K562 (cell line): ENCODE results near the gene EVC. TPM values are rescaled to one million over a fixed set of nuclear protein-coding genes. Genes with fewer than 3 reads are reported as not detected.

ENCODE experiments used
- ATAC-seq: fragments of 200-7000 bp; cut with Tn5 transposase; 3 replicates; pipeline ENCODE4 v1.9.1; 2020; ENCODE audit warnings: moderate library complexity
- BruUV-seq: library from RNA; stranded (reverse); fragments of 400-500 nt; replicated peaks from 2 replicates; lab custom pipeline; 2021; lab: Mats Ljungman, UMichigan
- CTCF ChIA-PET: fragments of 300-600 bp; formaldehyde crosslinking; extraction: SDS; loops from one replicate; lab custom pipeline; 2021; ENCODE audit warnings: low intra/inter-chr PET ratio; lab: Yijun Ruan, JAX
- POLR2A ChIA-PET: fragments of 300-600, 350-650 bp; sonication (Branson Sonifier 250); formaldehyde crosslinking; extraction: SDS; loops from one replicate; lab custom pipeline; 2021; ENCODE audit warnings: antibody characterized with exemption, inconsistent platforms; lab: Yijun Ruan, JAX
- DNase-seq, 4 experiments: peaks; one replicate each; pipeline versions ENCODE4 v3.0.0 to v3.0.0-alpha.2; 2011 to 2018; ENCODE audit warnings: low spot score in 3 of 4, mixed read lengths in 3 of 4; ENCODE audit errors: extremely low read depth in 1 of 4
- FAIRE-seq: peaks from 2 replicates; lab custom pipeline; 2011; peaks lifted over from hg19 to GRCh38; lab: Jason Lieb, UNC
- H2AFZ ChIP-seq: 2 replicates; pipeline ENCODE4 v1.6.0; 2011; ENCODE audit warnings: low read depth, low read length, control low read depth, inconsistent platforms
- H3K27ac ChIP-seq: fragments of 200-600 bp; 3 replicates; pipeline ENCODE4 v1.8.0; 2011; ENCODE audit warnings: low read depth, mild to moderate bottlenecking, control low read depth, inconsistent platforms, low read length, moderate library complexity, mixed read lengths; ENCODE audit errors: extremely low read depth
- H3K27me3 ChIP-seq, 2 experiments: fragments of 300-600 bp in 1 of 2; 2 replicates in 1 of 2; 3 replicates in 1 of 2; pipeline versions ENCODE4 v1.6.0 to v1.8.0; 2011; ENCODE audit warnings: inconsistent platforms in 2 of 2, low read length in 2 of 2, mild to moderate bottlenecking in 1 of 2, mixed read lengths in 1 of 2, moderate library complexity in 1 of 2; ENCODE audit not compliant: control insufficient read depth in 2 of 2, insufficient read depth in 2 of 2
- H3K36me3 ChIP-seq: fragments of 300-600 bp; 3 replicates; pipeline ENCODE4 v1.8.0; 2011; ENCODE audit warnings: mild to moderate bottlenecking, low read length, inconsistent platforms; ENCODE audit not compliant: control insufficient read depth, insufficient read depth
- H3K4me1 ChIP-seq, 2 experiments: fragments of 200-600 bp in 1 of 2; replicated peaks in 1 of 2; 2 replicates in 1 of 2; 3 replicates in 1 of 2; pipeline versions ENCODE4 v1.5.1 to v1.8.0; 2011; ENCODE audit warnings: inconsistent platforms in 2 of 2, low read length in 2 of 2, mild to moderate bottlenecking in 1 of 2, mixed read lengths in 1 of 2, moderate library complexity in 1 of 2; ENCODE audit not compliant: control insufficient read depth in 2 of 2, insufficient read depth in 2 of 2
- H3K4me2 ChIP-seq: 2 replicates; pipeline ENCODE4 v1.6.1; 2011; ENCODE audit warnings: low read length, control low read depth, inconsistent platforms, mixed read lengths; ENCODE audit not compliant: insufficient read depth
- H3K4me3 ChIP-seq: fragments of 200-600 bp; sonication (generic), shearing (Covaris generic); 2 replicates; pipeline ENCODE4 v1.5.1; 2016; ENCODE audit warnings: control low read depth, inconsistent platforms
- H3K79me2 ChIP-seq: fragments of 200-600 bp; 3 replicates; pipeline ENCODE4 v1.8.0; 2011; ENCODE audit warnings: low read length, inconsistent platforms; ENCODE audit not compliant: control insufficient read depth, insufficient read depth
- H3K9ac ChIP-seq, 2 experiments: 2 replicates each; pipeline versions ENCODE4 v1.6.0 to v1.6.1; 2011; ENCODE audit warnings: low read depth in 2 of 2, low read length in 2 of 2, control low read depth in 1 of 2, inconsistent platforms in 1 of 2, mild to moderate bottlenecking in 1 of 2, mixed read lengths in 1 of 2; ENCODE audit not compliant: insufficient read depth in 1 of 2
- H3K9me1 ChIP-seq: one replicate; pipeline ENCODE4 v1.6.0; 2011; ENCODE audit warnings: inconsistent platforms, mild to moderate bottlenecking, low read length, moderate library complexity; ENCODE audit not compliant: control insufficient read depth, insufficient read depth
- H3K9me3 ChIP-seq: replicated peaks from 2 replicates; pipeline ENCODE4 v1.5.1; 2011; ENCODE audit warnings: low read depth, low read length, inconsistent platforms; ENCODE audit not compliant: control insufficient read depth, insufficient read depth
- H4K20me1 ChIP-seq: replicated peaks from 2 replicates; pipeline ENCODE4 v1.6.1; 2011; ENCODE audit warnings: low read length, inconsistent platforms, mixed read lengths; ENCODE audit not compliant: control insufficient read depth, insufficient read depth
- ARID3A ChIP-seq: IDR thresholded peaks from 2 replicates; pipeline ENCODE4 v1.6.1; 2012; ENCODE audit warnings: low read depth, low read length, improper control_type of control experiment, borderline replicate concordance
- ATF6 ChIP-seq: sonication (generic); formaldehyde crosslinking; IDR thresholded peaks from 2 replicates; pipeline ENCODE4 v1.4.0; 2020; ENCODE audit warnings: mild to moderate bottlenecking, missing genetic modification reagents
- CREB1 ChIP-seq, 2 experiments: sonication (generic) in 1 of 2; formaldehyde crosslinking in 1 of 2; IDR thresholded peaks; 2 replicates each; pipeline versions ENCODE4 v1.6.1 to v1.8.0; 2012 to 2022; ENCODE audit warnings: inconsistent platforms in 1 of 2, mild to moderate bottlenecking in 1 of 2, missing genetic modification reagents in 1 of 2, moderate library complexity in 1 of 2
- EHMT2 ChIP-seq: fragments of 450-650 bp; IDR thresholded peaks from 2 replicates; pipeline ENCODE4 v1.6.1; 2018; ENCODE audit warnings: antibody characterized with exemption
- HMG20A ChIP-seq: fragments of 450-650 bp; formaldehyde crosslinking; conservative IDR thresholded peaks from 2 replicates; pipeline ENCODE4 v1.4.0; 2020; ENCODE audit warnings: mild to moderate bottlenecking, mixed read lengths
- ILK ChIP-seq: fragments of 450-650 bp; IDR thresholded peaks from 2 replicates; pipeline ENCODE4 v1.6.1; 2016; ENCODE audit warnings: missing genetic modification characterization, low read depth, mild to moderate bottlenecking, missing compliant biosample characterization, moderate library complexity, borderline replicate concordance
- KHSRP ChIP-seq: fragments of 450-650 bp; IDR thresholded peaks from 2 replicates; pipeline ENCODE4 v1.6.1; 2017
- OTX1 ChIP-seq: fragments of 450-650 bp; formaldehyde crosslinking; IDR thresholded peaks from 2 replicates; pipeline ENCODE4 v1.4.0; 2022; ENCODE audit warnings: mild to moderate bottlenecking
- POLR2G ChIP-seq: fragments of 200-400 bp; formaldehyde crosslinking; IDR thresholded peaks from 2 replicates; pipeline ENCODE4 v1.6.1; 2017; ENCODE audit warnings: low read depth, mild to moderate bottlenecking, antibody characterized with exemption, low read length, moderate library complexity
- SIN3A ChIP-seq, 2 experiments: fragments of 150-350 bp in 1 of 2; IDR thresholded peaks; 2 replicates each; pipeline ENCODE4 v1.6.1; 2011 to 2016; ENCODE audit warnings: borderline replicate concordance in 2 of 2, low read depth in 2 of 2, low read length in 2 of 2, mild to moderate bottlenecking in 2 of 2, moderate library complexity in 2 of 2; ENCODE audit not compliant: control insufficient read depth in 1 of 2
- SIRT6 ChIP-seq: IDR thresholded peaks from one replicate; pipeline ENCODE4 v1.6.1; 2012; ENCODE audit warnings: low read depth, mild to moderate bottlenecking, control low read depth, inconsistent platforms, low read length, moderate library complexity
- USF2 ChIP-seq: sonication (generic); formaldehyde crosslinking; IDR thresholded peaks from 2 replicates; pipeline ENCODE4 v1.5.0; 2020; ENCODE audit warnings: missing genetic modification reagents
- ZNF212 ChIP-seq: fragments of 450-650 bp; formaldehyde crosslinking; IDR thresholded peaks from 2 replicates; pipeline ENCODE4 v1.4.0; 2020; ENCODE audit warnings: mild to moderate bottlenecking
- ZNF253 ChIP-seq: fragments of 250-450 bp; sonication (Bioruptor Pico); conservative IDR thresholded peaks from 2 replicates; pipeline ENCODE4 v1.6.1; 2021; ENCODE audit warnings: mild to moderate bottlenecking
- ZNF3 ChIP-seq: fragments of 250-450 bp; sonication (Bioruptor Pico); IDR thresholded peaks from 2 replicates; pipeline ENCODE4 v1.5.0; 2021; ENCODE audit warnings: mild to moderate bottlenecking, moderate library complexity
- ZNF57 ChIP-seq: fragments of 450-650 bp; formaldehyde crosslinking; IDR thresholded peaks from 2 replicates; pipeline ENCODE4 v1.4.0; 2020; ENCODE audit warnings: mild to moderate bottlenecking, moderate library complexity
- ZNF699 ChIP-seq: fragments of 250-450 bp; sonication (Bioruptor Pico); IDR thresholded peaks from 2 replicates; pipeline ENCODE4 v1.8.0; 2021; ENCODE audit warnings: mild to moderate bottlenecking, moderate library complexity; ENCODE audit not compliant: insufficient replicate concordance
- WGBS: fragments of 100-300 bp; shearing (Covaris generic); methylation state at CpG from one replicate; pipeline ENCODE4 v1.1.6; 2016; ENCODE audit warnings: low coverage, mixed read lengths; ENCODE audit not compliant: insufficient coverage; ENCODE audit errors: missing lambda C conversion rate; 5-methylcytosine and 5-hydroxymethylcytosine counted together
- in situ Hi-C: fragments of 300-500 bp; cut with MboI; formaldehyde crosslinking; loops from 4 replicates; pipeline ENCODE4 v1.15.0; 2018; ENCODE audit warnings: inconsistent platforms, mixed read lengths
- intact Hi-C: fragments of 100-400 bp; cut with micrococcal nuclease; formaldehyde crosslinking; loops from 2 replicates; pipeline ENCODE4 v1.14.2; 2022
- polyA plus RNA-seq, 8 experiments: library from polyadenylated mRNA; depleted of rRNA in 4 of 8; stranded (reverse) in 5 of 8; unstranded in 3 of 8; fragments of >200 nt; fragmentation: Nextera tagmentation in 2 of 8; fragmentation: Illumina TruSeq in 1 of 8; extraction: Ambion mirVana in 2 of 8; extraction: Trizol in 1 of 8; gene quantifications; 2 replicates each; pipeline versions ENCODE4 v1.2.1 to v1.2.3, GENCODE V29; 2011 to 2014; ENCODE audit warnings: inconsistent platforms in 1 of 8, missing spikeins in 1 of 8
- total RNA-seq, 7 experiments: library from RNA; depleted of rRNA in 6 of 7; stranded (reverse); fragments of >200 nt in 6 of 7; fragmentation: Illumina TruSeq in 2 of 7; extraction: Trizol in 2 of 7; gene quantifications; 2 replicates each; pipeline versions ENCODE4 v1.2.1 to v1.2.3, GENCODE V29; 2011 to 2021; ENCODE audit warnings: low replicate concordance in 1 of 7
- TF ChIP-seq, protein P1 (sequence below): fragments of 250-450 bp; sonication (Bioruptor Pico); IDR thresholded peaks from 2 replicates; pipeline ENCODE4 v1.5.0; 2021

EVC gene
- total and polyA plus RNA-seq, 9 of the 15 experiments (the other 6 are each of a cell fraction or from before 2014, with no cell fraction given), result 0.03 to 3.2 (median 1.1) TPM

DNA sequence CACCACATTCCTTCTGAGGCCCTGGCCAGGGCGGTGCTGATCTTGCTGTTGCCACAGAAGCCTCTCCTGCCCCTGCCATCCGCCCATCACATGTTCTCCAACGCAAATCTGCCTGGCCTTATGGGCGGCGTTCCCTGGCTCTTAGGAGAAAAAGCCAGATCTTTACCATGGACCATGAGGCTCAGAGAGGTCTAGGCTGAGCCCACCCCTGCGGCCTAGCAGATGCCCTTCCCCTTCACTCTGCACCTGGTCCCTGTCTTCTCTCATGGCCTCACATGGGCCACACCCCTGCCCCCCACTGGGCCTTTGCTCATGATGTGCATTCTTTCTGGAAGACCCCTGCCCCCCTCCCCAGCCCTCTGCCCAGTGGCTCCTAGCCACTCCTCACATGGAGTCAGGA, 103.4 kb downstream of the EVC start:
- WGBS, result 3% methylated on average over 6 of the region's 6 CpGs
- in situ Hi-C loops, result loop anchor here (25.0 kb wide), 1 partner anchor 1327 kb away; no protein-coding TSS in a partner anchor
- TF ChIP-seq ZNF212 (CRISPR knock-in tag) (no peak), USF2 (CRISPR knock-in tag) (no peak), ZNF699 (CRISPR knock-in tag) (no peak), EHMT2 (no peak), ZNF253 (CRISPR knock-in tag) (no peak), KHSRP (no peak), ZNF57 (CRISPR knock-in tag) (no peak), ZNF3 (CRISPR knock-in tag) (no peak), HMG20A (CRISPR knock-in tag) (no peak), CREB1 (IDR thresholded peaks at IDR 0.05) (no peak), CREB1 (CRISPR knock-in tag; IDR thresholded peaks at IDR 0.05) (no peak), ATF6 (CRISPR knock-in tag) (no peak), OTX1 (CRISPR knock-in tag) (no peak), SIRT6 (no peak), ILK (tag) (no peak), SIN3A (IDR thresholded peaks at IDR 0.05; ENCODE audit: borderline replicate concordance in 2 of 2, control insufficient read depth in 1 of 2, low read depth in 2 of 2, low read length in 2 of 2) (no peak), ARID3A (no peak), POLR2G (no peak)
- TF ChIP-seq, protein P1, sequence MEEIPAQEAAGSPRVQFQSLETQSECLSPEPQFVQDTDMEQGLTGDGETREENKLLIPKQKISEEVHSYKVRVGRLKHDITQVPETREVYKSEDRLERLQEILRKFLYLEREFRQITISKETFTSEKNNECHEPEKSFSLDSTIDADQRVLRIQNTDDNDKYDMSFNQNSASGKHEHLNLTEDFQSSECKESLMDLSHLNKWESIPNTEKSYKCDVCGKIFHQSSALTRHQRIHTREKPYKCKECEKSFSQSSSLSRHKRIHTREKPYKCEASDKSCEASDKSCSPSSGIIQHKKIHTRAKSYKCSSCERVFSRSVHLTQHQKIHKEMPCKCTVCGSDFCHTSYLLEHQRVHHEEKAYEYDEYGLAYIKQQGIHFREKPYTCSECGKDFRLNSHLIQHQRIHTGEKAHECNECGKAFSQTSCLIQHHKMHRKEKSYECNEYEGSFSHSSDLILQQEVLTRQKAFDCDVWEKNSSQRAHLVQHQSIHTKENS (CRISPR knock-in tag), result no peak

More for the DNA sequence above, 103.4 kb downstream of the EVC start:
- Histone ChIP-seq H3K4me1 (no peaks in the 10 kb centered on the region), H3K9ac (no peak overlapping the region), H3K27ac (no peak overlapping the region), H3K9me1 (no peaks in the 10 kb centered on the region), H3K79me2 (no peaks in the 10 kb centered on the region), H3K4me2 (no peak overlapping the region), H3K36me3 (no peaks in the 10 kb centered on the region), H3K9me3 (no peaks in the 10 kb centered on the region), H3K4me3 (no peak overlapping the region), H4K20me1 (no peaks in the 10 kb centered on the region), H3K27me3 (no peaks in the 10 kb centered on the region; a peak in 1 of 5 replicates), H2AFZ (no peak overlapping the region)
- POLR2A ChIA-PET, result no interaction called here
- FAIRE-seq, result no peak
- no peak for DNase-seq
- no TSS peak for BruUV-seq
- CTCF ChIA-PET, result no interaction called here
- intact Hi-C loops, result loop anchor here (5.0 kb wide), 2 partner anchors 422 to 817 kb away; no protein-coding TSS in a partner anchor
- no peak for ATAC-seq
